GM23338 (cell line): ENCODE data around the gene MAPT. TPM values are rescaled to one million over a fixed set of nuclear protein-coding genes. Genes with fewer than 3 reads are reported as not detected.

Experiments used
- ATAC-seq: fragments of 200-7000 bp; cut with Tn5 transposase; 3 replicates; pipeline ENCODE4 v1.9.1; 2020
- DNase-seq: peaks from one replicate; pipeline ENCODE4 v3.0.0-alpha.2; 2015; ENCODE audit warnings: low spot score
- H2AFZ ChIP-seq: fragments of 200-600 bp; sonication (generic); 2 replicates; pipeline ENCODE4 v1.8.0; 2016; ENCODE audit warnings: antibody characterized with exemption, mild to moderate bottlenecking, moderate library complexity
- H3F3A ChIP-seq: fragments of 200-600 bp; sonication (generic); replicated peaks from 2 replicates; pipeline ENCODE4 v1.8.0; 2017; ENCODE audit warnings: antibody characterized with exemption, mixed run types, low read depth
- H3K27ac ChIP-seq: fragments of 200-600 bp; sonication (generic); 2 replicates; pipeline ENCODE4 v1.6.1; 2016; ENCODE audit warnings: low read depth
- H3K27me3 ChIP-seq: fragments of 200-600 bp; sonication (generic); 2 replicates; pipeline ENCODE4 v1.8.0; 2016; ENCODE audit warnings: mild to moderate bottlenecking, mixed run types, moderate library complexity; ENCODE audit not compliant: insufficient read depth
- H3K36me3 ChIP-seq: fragments of 200-600 bp; sonication (generic); 2 replicates; pipeline ENCODE4 v1.8.0; 2016; ENCODE audit warnings: mild to moderate bottlenecking; ENCODE audit not compliant: insufficient read depth
- H3K4me1 ChIP-seq: fragments of 200-600 bp; sonication (generic); 2 replicates; pipeline ENCODE4 v1.8.0; 2016; ENCODE audit warnings: mild to moderate bottlenecking, moderate library complexity; ENCODE audit not compliant: insufficient read depth
- H3K4me2 ChIP-seq: fragments of 200-600 bp; sonication (generic); 2 replicates; pipeline ENCODE4 v1.7.1; 2017; ENCODE audit warnings: mixed run types
- H3K4me3 ChIP-seq: fragments of 200-600 bp; sonication (generic); 2 replicates; pipeline ENCODE4 v1.6.1; 2016; ENCODE audit warnings: mixed run types
- H3K79me2 ChIP-seq: fragments of 200-600 bp; sonication (generic); replicated peaks from 2 replicates; pipeline ENCODE4 v1.8.0; 2017; ENCODE audit warnings: mild to moderate bottlenecking; ENCODE audit not compliant: insufficient read depth
- H3K9me2 ChIP-seq: fragments of 200-600 bp; sonication (generic); 2 replicates; pipeline ENCODE4 v1.8.0; 2017; ENCODE audit not compliant: insufficient read depth
- H4K20me1 ChIP-seq: fragments of 200-600 bp; sonication (generic); replicated peaks from 2 replicates; pipeline ENCODE4 v1.8.0; 2017; ENCODE audit warnings: mild to moderate bottlenecking; ENCODE audit not compliant: insufficient read depth
- H3K27ac Mint-ChIP-seq: 2 replicates; pipeline ENCODE4 v1.8.0; 2020; ENCODE audit warnings: inconsistent platforms, mild to moderate bottlenecking, moderate library complexity, mixed read lengths
- H3K27me3 Mint-ChIP-seq: 3 replicates; pipeline ENCODE4 v1.8.0; 2022; ENCODE audit warnings: low read depth, mild to moderate bottlenecking, moderate library complexity, mixed read lengths, inconsistent platforms; ENCODE audit not compliant: insufficient read depth, poor library complexity
- H3K36me3 Mint-ChIP-seq: 3 replicates; pipeline ENCODE4 v1.8.0; 2021; ENCODE audit warnings: low read depth, mild to moderate bottlenecking, inconsistent platforms, moderate library complexity, mixed read lengths
- H3K4me1 Mint-ChIP-seq: 3 replicates; pipeline ENCODE4 v1.8.0; 2020; ENCODE audit warnings: mild to moderate bottlenecking, inconsistent platforms, mixed read lengths
- H3K4me3 Mint-ChIP-seq: 3 replicates; pipeline ENCODE4 v1.8.0; 2021; ENCODE audit warnings: moderate library complexity, mild to moderate bottlenecking, inconsistent platforms, mixed read lengths
- H3K9me3 Mint-ChIP-seq: 3 replicates; pipeline ENCODE4 v1.8.0; 2020; ENCODE audit warnings: moderate library complexity, mild to moderate bottlenecking, inconsistent platforms, mixed read lengths
- CTCF ChIP-seq, 2 experiments: fragments of 200-600 bp in 1 of 2; sonication (generic) in 1 of 2; conservative IDR thresholded peaks; 2 replicates each; pipeline versions ENCODE4 v1.5.1 to v1.6.1; 2016 to 2017; ENCODE audit warnings: antibody characterized with exemption in 2 of 2, low read depth in 2 of 2, mild to moderate bottlenecking in 2 of 2, moderate library complexity in 1 of 2
- EZH2 ChIP-seq: fragments of 200-600 bp; sonication (generic); IDR thresholded peaks from one replicate; pipeline ENCODE4 v1.8.0; 2017; ENCODE audit warnings: antibody characterized with exemption, mild to moderate bottlenecking, low read depth; ENCODE audit not compliant: unreplicated experiment
- POLR2AphosphoS5 ChIP-seq: IDR thresholded peaks from 2 replicates; pipeline ENCODE4 v1.6.1; 2016; ENCODE audit warnings: antibody characterized with exemption, low read depth
- REST ChIP-seq: IDR thresholded peaks from one replicate; pipeline ENCODE4 v1.6.1; 2018; ENCODE audit warnings: antibody characterized with exemption; ENCODE audit not compliant: unreplicated experiment
- ZNF462 ChIP-seq: fragments of 250-450 bp; sonication (Bioruptor Pico); IDR thresholded peaks from 2 replicates; pipeline ENCODE4 v1.5.0; 2020; ENCODE audit warnings: mild to moderate bottlenecking, moderate library complexity
- polyA plus RNA-seq: library from polyadenylated mRNA; unstranded; fragments of >200 nt; fragmentation: Nextera tagmentation; extraction: Ambion mirVana; gene quantifications from 2 replicates; pipeline ENCODE4 v1.2.1, GENCODE V29; 2016
- total RNA-seq: library from RNA; depleted of rRNA; stranded (reverse); fragments of >200 nt; shearing (Covaris generic); gene quantifications from 2 replicates; pipeline ENCODE4 v1.2.3, GENCODE V29; 2014

MAPT gene
- total and polyA plus RNA-seq, 2 experiments from 2014 or later = 1.1 to 2.1 TPM

GRCh38 chr17:45869676-45870341, 24.5 kb upstream of the MAPT start (continued):
- no peak for TF ChIP-seq ZNF462 (CRISPR knock-in tag)
- no peak for TF ChIP-seq REST
- TF ChIP-seq EZH2 = no peak

- H3K4me2 ChIP-seq = no peak overlapping the region
- H3K9me2 ChIP-seq = no peaks in the 10 kb centered on the region
Measured at GRCh38 chr17:45870342-45870974, 23.9 kb upstream of the MAPT start.

More at GRCh38 chr17:45870342-45870974, 23.9 kb upstream of the MAPT start:
- Histone ChIP-seq H3K36me3 (no peaks in the 10 kb centered on the region), H3K4me3 (no peak overlapping the region), H4K20me1 (no peaks in the 10 kb centered on the region), H3K79me2 (no peaks in the 10 kb centered on the region), H2AFZ (peak overlapping the region; percentile 78), H3K27ac (no peak overlapping the region), H3K27me3 (no peaks in the 10 kb centered on the region), H3F3A (no peaks in the 10 kb centered on the region), H3K4me1 (peaks cover 7% of the 10 kb centered on the region)
- Mint-ChIP-seq H3K27ac (no peak overlapping the region), H3K4me3 (no peak overlapping the region), H3K36me3 (no peaks in the 10 kb centered on the region), H3K4me1 (peaks cover 18% of the 10 kb centered on the region), H3K9me3 (no peaks in the 10 kb centered on the region), H3K27me3 (peaks cover 4% of the 10 kb centered on the region)
- DNase-seq (no peak), ATAC-seq (no peak)
- no peak for TF ChIP-seq CTCF (conservative IDR thresholded peaks at IDR 0.05; ENCODE audit: low read depth in 2 of 2)
- TF ChIP-seq POLR2AphosphoS5 = no peak
- TF ChIP-seq REST = no peak
